Panc1 (cell line): Measurements from ENCODE around the gene SYT13. TPM values are rescaled to one million over a fixed set of nuclear protein-coding genes. Genes with fewer than 3 reads are reported as not detected.

Experiments used
- ATAC-seq: fragments of 200-7000 bp; cut with Tn5 transposase; 2 replicates; pipeline ENCODE4 v1.9.1; 2020; ENCODE audit warnings: mild to moderate bottlenecking, moderate library complexity
- BruUV-seq: library from RNA; stranded (reverse); fragments of 400-500 nt; replicated peaks from 2 replicates; lab custom pipeline; 2021; lab: Mats Ljungman, UMichigan
- CTCF ChIA-PET: fragments of 300-600 bp; sonication (Branson Sonifier 250); formaldehyde crosslinking; loops from one replicate; lab custom pipeline; 2022; ENCODE audit warnings: antibody characterized with exemption; lab: Charles Lee
- POLR2A ChIA-PET: fragments of 300-600 bp; sonication (Branson Sonifier 250); formaldehyde crosslinking; loops from one replicate; lab custom pipeline; 2022; ENCODE audit warnings: antibody characterized with exemption; lab: Charles Lee
- DNase-seq: peaks from one replicate; pipeline ENCODE4 v3.0.0-alpha.2; 2010; ENCODE audit warnings: low read depth, low spot score
- H3K27ac ChIP-seq: 2 replicates; pipeline ENCODE4 v1.5.1; 2011; ENCODE audit warnings: mild to moderate bottlenecking, low read length, inconsistent platforms
- H3K27me3 ChIP-seq: fragments of 200-500 bp; sonication (Bioruptor generic); 2 replicates; pipeline ENCODE4 v1.6.0; 2014; ENCODE audit warnings: low read length, inconsistent platforms; ENCODE audit not compliant: control insufficient read depth, insufficient read depth
- H3K36me3 ChIP-seq: fragments of 200-500 bp; sonication (Bioruptor generic); 2 replicates; pipeline ENCODE4 v1.5.1; 2014; ENCODE audit warnings: inconsistent platforms, mild to moderate bottlenecking, low read length, moderate library complexity; ENCODE audit not compliant: control insufficient read depth, insufficient read depth
- H3K4me1 ChIP-seq: 2 replicates; pipeline ENCODE4 v1.5.1; 2011; ENCODE audit warnings: inconsistent platforms, mild to moderate bottlenecking, low read length, moderate library complexity; ENCODE audit not compliant: control insufficient read depth, insufficient read depth
- H3K4me3 ChIP-seq, 2 experiments: 2 replicates each; pipeline ENCODE4 v1.5.1; 2011 to 2012; ENCODE audit warnings: low read depth in 2 of 2, low read length in 2 of 2, mild to moderate bottlenecking in 2 of 2, inconsistent platforms in 1 of 2, moderate library complexity in 1 of 2
- H3K9me3 ChIP-seq: fragments of 200-500 bp; sonication (Bioruptor generic); 2 replicates; pipeline ENCODE4 v1.5.1; 2014; ENCODE audit warnings: low read depth, mild to moderate bottlenecking, inconsistent platforms, low read length, moderate library complexity; ENCODE audit not compliant: control insufficient read depth, insufficient read depth
- POLR2AphosphoS5 ChIP-seq: IDR thresholded peaks from 2 replicates; pipeline ENCODE4 v1.6.1; 2012; ENCODE audit warnings: mild to moderate bottlenecking, low read depth, low read length, moderate library complexity
- SIN3A ChIP-seq: IDR thresholded peaks from 2 replicates; pipeline ENCODE4 v1.6.1; 2012; ENCODE audit warnings: low read depth, mild to moderate bottlenecking, low read length, moderate library complexity, borderline replicate concordance; ENCODE audit not compliant: insufficient read depth
- TCF7L2 ChIP-seq: IDR thresholded peaks from 2 replicates; pipeline ENCODE4 v1.6.1; 2011; ENCODE audit warnings: mild to moderate bottlenecking, low read depth, low read length, inconsistent platforms
- in situ Hi-C: cut with HindIII; loops from 2 replicates; pipeline ENCODE4 v1.10.0; 2016; ENCODE audit warnings: low sequenced_read_pairs, low pct_unique_long_range_greater_than_20kb
- intact Hi-C: fragments of 100-400 bp; cut with micrococcal nuclease; formaldehyde crosslinking; loops from one replicate; pipeline ENCODE4 v1.10.0; 2022; ENCODE audit not compliant: unreplicated experiment
- total RNA-seq: library from RNA; stranded (reverse); gene quantifications from one replicate; pipeline ENCODE4 v1.2.1, GENCODE V29; 2021; ENCODE audit not compliant: unreplicated experiment
- TF ChIP-seq, protein P1 (sequence below), 2 experiments: IDR thresholded peaks; 2 replicates each; pipeline ENCODE4 v1.6.1; 2011 to 2012; ENCODE audit warnings: low read depth in 2 of 2, control low read depth in 1 of 2, low read length in 1 of 2, mild to moderate bottlenecking in 1 of 2, moderate library complexity in 1 of 2; ENCODE audit not compliant: insufficient read depth in 1 of 2
- TF ChIP-seq, protein P2 (sequence below): fragments of 450-650 bp; IDR thresholded peaks from 2 replicates; pipeline ENCODE4 v1.5.1; 2017; ENCODE audit warnings: mild to moderate bottlenecking

SYT13 gene
- total RNA-seq, 1 experiment from 2014 or later = 0.13 TPM

DNA sequence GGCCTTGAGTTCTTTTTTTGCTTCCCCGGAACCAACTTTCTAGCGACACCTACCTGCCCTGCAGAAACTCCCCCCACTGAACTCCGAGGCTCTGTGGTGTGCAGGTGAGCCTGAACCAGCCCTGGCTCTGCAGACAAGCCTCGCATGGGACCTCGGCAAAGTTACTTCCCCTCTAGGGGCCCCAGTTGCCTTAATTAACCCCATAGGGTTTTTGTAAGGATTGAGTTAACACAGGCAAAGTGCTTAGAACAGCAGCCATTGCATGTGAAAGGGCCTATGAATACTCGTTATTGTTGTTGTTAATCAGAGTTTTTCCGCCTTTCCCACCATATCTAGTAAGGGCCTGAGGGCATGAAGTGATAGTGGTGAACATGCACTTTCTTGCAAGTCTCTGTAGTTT is 12.6 kb upstream of the SYT13 start:
- ATAC-seq (no peak), DNase-seq (no peak)
- H3K36me3 ChIP-seq = no peaks in the 10 kb centered on the region
- no peak overlapping the region for H3K4me3 ChIP-seq
- BruUV-seq = no TSS peak
- H3K27ac ChIP-seq = no peak overlapping the region
- peaks cover 2% of the 10 kb centered on the region; the same call in 1 of the 2 replicates for H3K27me3 ChIP-seq
- ChIA-PET POLR2A (no interaction called here), CTCF (no interaction called here)
- no peaks in the 10 kb centered on the region for H3K9me3 ChIP-seq
- no peak for TF ChIP-seq TCF7L2
- TF ChIP-seq POLR2AphosphoS5 = no peak
- TF ChIP-seq, protein P1, sequence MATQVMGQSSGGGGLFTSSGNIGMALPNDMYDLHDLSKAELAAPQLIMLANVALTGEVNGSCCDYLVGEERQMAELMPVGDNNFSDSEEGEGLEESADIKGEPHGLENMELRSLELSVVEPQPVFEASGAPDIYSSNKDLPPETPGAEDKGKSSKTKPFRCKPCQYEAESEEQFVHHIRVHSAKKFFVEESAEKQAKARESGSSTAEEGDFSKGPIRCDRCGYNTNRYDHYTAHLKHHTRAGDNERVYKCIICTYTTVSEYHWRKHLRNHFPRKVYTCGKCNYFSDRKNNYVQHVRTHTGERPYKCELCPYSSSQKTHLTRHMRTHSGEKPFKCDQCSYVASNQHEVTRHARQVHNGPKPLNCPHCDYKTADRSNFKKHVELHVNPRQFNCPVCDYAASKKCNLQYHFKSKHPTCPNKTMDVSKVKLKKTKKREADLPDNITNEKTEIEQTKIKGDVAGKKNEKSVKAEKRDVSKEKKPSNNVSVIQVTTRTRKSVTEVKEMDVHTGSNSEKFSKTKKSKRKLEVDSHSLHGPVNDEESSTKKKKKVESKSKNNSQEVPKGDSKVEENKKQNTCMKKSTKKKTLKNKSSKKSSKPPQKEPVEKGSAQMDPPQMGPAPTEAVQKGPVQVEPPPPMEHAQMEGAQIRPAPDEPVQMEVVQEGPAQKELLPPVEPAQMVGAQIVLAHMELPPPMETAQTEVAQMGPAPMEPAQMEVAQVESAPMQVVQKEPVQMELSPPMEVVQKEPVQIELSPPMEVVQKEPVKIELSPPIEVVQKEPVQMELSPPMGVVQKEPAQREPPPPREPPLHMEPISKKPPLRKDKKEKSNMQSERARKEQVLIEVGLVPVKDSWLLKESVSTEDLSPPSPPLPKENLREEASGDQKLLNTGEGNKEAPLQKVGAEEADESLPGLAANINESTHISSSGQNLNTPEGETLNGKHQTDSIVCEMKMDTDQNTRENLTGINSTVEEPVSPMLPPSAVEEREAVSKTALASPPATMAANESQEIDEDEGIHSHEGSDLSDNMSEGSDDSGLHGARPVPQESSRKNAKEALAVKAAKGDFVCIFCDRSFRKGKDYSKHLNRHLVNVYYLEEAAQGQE (IDR thresholded peaks at IDR 0.05; ENCODE audit: insufficient read depth in 1 of 2, low read depth in 2 of 2, low read length in 1 of 2) = no peak
- TF ChIP-seq, protein P2, sequence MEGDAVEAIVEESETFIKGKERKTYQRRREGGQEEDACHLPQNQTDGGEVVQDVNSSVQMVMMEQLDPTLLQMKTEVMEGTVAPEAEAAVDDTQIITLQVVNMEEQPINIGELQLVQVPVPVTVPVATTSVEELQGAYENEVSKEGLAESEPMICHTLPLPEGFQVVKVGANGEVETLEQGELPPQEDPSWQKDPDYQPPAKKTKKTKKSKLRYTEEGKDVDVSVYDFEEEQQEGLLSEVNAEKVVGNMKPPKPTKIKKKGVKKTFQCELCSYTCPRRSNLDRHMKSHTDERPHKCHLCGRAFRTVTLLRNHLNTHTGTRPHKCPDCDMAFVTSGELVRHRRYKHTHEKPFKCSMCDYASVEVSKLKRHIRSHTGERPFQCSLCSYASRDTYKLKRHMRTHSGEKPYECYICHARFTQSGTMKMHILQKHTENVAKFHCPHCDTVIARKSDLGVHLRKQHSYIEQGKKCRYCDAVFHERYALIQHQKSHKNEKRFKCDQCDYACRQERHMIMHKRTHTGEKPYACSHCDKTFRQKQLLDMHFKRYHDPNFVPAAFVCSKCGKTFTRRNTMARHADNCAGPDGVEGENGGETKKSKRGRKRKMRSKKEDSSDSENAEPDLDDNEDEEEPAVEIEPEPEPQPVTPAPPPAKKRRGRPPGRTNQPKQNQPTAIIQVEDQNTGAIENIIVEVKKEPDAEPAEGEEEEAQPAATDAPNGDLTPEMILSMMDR = no peak
- TF ChIP-seq SIN3A = no peak
- intact Hi-C loops = no loop called here
- no peaks in the 10 kb centered on the region for H3K4me1 ChIP-seq
- in situ Hi-C loops = no loop called here

DNA sequence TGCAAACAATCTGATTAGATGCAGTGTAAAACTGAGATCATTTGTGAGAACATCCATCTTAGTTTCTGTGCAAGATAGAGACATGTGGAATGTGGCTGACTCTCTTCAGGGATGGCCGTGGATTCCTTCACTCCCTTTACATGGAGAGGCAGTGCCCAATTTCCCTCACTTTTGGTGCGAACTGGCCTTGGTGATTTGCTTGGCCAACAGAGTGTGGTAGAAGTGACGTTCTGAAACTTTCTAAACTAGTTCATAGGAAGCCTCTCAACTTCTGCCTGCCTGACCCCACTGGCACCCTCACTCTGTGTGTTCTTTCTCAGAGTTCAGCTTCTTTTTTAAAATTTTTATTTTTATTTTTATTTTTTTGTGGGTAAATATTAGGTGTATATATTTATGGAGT is 9.9 kb upstream of the SYT13 start:
- H3K4me3 ChIP-seq = no peak overlapping the region
- no peak overlapping the region for H3K27ac ChIP-seq
- H3K4me1 ChIP-seq = no peaks in the 10 kb centered on the region
- in situ Hi-C loops = no loop called here
- peaks cover 14% of the 10 kb centered on the region for H3K27me3 ChIP-seq
- DNase-seq = no peak
- H3K9me3 ChIP-seq = no peaks in the 10 kb centered on the region
- TF ChIP-seq SIN3A = no peak
- TF ChIP-seq, protein P2 = no peak
- TF ChIP-seq, protein P1 (IDR thresholded peaks at IDR 0.05; ENCODE audit: insufficient read depth in 1 of 2, low read depth in 2 of 2, low read length in 1 of 2) = no peak
- no peak for TF ChIP-seq POLR2AphosphoS5
- TF ChIP-seq TCF7L2 = no peak
- ChIA-PET POLR2A (no interaction called here), CTCF (no interaction called here)
- intact Hi-C loops = no loop called here
- no peaks in the 10 kb centered on the region for H3K36me3 ChIP-seq
- no TSS peak for BruUV-seq
- no peak for ATAC-seq
